Measurements from ENCODE around the gene SEL1L2.
"Not testable (repeated sequence)": the region's sequence is repeated elsewhere in the genome, so short reads cannot be mapped to it uniquely, and the experiment has no call there.

Gene SEL1L2, protein sequence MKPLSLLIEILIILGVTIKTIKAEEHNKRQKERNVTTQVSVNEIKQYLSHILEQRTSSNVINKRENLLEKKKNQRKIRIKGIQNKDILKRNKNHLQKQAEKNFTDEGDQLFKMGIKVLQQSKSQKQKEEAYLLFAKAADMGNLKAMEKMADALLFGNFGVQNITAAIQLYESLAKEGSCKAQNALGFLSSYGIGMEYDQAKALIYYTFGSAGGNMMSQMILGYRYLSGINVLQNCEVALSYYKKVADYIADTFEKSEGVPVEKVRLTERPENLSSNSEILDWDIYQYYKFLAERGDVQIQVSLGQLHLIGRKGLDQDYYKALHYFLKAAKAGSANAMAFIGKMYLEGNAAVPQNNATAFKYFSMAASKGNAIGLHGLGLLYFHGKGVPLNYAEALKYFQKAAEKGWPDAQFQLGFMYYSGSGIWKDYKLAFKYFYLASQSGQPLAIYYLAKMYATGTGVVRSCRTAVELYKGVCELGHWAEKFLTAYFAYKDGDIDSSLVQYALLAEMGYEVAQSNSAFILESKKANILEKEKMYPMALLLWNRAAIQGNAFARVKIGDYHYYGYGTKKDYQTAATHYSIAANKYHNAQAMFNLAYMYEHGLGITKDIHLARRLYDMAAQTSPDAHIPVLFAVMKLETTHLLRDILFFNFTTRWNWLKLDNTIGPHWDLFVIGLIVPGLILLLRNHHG

DNA sequence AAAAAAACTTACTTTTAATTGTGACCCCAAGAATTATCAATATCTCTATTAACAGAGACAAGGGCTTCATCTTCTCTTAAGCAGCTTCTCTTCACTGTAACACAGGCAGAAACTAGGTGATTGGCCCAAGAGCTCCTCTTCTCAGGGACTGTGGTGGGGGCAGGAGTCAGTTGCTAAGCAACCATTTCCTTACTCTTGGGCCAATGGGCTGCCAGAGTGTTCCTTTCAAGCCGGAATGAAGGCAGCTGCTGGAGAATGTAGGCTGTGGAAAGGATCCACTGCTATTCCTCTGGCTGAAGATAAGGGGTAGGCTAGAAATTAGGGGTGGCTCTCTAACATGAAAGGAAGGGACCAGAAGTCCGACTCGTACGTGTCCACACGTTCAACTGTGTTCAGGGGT lies at the start of gene SEL1L2:
TSS of gene SEL1L2 (minus strand) at position 150 of the 400 bp plus-strand sequence. CDS start at position 70, 80 bp downstream.
- DNase-seq (ENCODE audit: low read depth in 3 of 3): no peak

DNA sequence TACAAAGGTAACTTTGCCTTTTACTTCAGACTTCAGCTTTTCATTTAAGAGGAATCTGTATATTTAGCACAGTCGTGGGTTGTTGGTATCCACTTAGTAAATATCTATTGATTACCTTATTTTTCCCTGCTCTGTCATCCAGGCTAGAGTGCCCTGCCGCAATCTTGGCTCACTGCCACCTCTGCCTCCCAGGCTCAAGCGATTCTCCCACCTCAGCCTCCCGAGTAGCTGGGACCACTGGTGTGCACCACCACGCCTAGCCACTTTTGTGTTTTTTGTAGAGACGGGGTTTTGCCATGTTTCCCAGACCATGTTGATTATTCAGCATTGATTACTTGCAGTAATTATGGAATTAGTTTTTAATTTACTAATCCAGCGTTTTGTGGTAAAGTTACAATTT lies 46.2 kb upstream of the SEL1L2 start:
- no peak for DNase-seq (ENCODE audit: low read depth in 3 of 3)

DNA sequence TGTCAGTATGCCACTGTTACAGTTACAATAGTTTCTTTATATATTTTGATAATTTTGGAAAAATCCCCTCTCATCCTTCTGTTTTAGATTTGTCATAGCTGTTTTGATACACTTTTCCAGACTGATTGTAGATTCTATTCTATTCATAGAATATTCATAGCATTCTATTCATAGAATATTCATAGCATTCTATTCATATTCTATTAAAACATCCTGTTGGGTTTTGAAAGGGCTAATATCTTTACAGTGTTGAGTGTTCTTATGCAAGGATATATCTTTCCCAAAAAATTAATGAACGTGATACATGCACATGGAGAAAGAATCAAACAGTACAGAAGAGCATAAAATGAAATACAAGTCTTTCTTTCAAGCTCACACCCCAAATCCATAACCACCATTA lies 42.9 kb upstream of the SEL1L2 start:
- no peak for DNase-seq (ENCODE audit: low read depth in 3 of 3)

DNA sequence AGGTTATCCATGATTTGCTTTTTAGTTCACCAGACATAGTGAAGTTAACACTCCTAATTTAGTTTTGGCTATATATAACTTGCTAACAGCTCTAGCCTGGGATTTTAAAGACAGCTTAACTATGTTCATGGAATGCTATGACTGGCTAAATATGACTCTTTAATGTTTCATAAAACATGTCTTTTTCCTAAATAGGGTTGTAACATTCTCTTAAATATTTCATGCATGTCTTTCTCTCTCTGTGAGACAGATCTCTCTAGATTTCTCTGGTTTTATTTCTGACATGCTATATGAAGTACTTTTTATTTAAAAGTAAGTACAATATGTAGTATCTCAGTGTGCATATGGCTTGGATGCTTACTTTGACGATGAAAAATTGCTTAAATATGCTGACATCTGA lies 40.6 kb upstream of the SEL1L2 start:
- DNase-seq (ENCODE audit: low read depth in 3 of 3): no peak

DNA sequence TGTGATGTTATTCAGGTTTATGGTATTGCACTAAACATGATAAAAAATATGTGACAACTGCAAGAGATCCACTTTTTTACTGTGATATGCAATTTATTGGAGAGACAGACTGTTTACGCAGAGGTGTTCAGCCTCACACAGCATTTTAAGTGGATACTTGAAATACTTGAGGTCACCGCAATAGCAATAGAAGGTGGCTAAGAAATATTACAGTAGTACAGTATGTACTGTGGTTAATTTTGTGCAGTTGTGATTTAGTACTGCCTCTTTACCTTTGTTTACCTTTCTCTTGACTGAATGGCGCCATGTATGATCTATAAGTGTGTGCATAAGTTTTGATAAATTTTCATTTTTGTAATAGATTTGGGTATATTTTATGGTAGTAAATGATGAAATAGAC lies 22.3 kb upstream of the SEL1L2 start:
- no peak for DNase-seq (ENCODE audit: low read depth in 3 of 3)

DNA sequence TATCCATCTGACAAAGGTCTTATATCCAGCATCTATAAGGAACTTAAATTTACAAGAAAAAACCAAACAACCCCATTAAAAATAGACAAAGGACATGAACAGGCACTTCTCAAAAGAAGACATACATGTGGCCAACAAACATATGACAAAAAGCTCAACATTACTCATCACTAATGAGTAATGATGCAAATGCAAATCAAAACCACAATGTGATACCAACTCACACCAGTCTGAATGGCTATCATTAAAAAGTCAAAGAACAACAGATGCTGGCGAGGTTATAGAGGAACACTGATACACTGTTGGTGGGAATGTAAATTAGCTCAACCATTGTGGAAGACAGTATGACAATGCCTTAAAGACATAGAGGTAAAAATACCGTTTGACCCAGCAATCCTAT lies 18.8 kb upstream of the SEL1L2 start:
- no peak for DNase-seq (ENCODE audit: low read depth in 3 of 3)

DNA sequence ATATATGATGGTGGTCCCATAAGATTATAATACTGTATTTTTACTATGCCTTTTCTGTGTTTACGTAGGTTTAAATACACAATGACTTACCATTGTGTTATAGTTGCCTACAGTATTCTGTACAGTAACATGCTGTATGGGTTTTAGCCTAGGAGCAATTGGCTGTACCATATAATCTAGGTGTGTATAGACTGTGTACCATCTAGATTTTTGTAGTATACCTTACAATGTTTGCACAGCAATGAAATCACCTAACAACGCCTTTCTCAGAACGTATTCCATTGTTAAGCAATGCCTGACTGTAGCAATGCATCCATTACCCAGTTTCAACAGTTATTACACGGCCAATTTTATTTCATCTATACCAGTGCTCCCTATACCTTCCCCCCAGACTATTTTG lies 15.6 kb upstream of the SEL1L2 start:
- no peak for DNase-seq (ENCODE audit: low read depth in 3 of 3)

DNA sequence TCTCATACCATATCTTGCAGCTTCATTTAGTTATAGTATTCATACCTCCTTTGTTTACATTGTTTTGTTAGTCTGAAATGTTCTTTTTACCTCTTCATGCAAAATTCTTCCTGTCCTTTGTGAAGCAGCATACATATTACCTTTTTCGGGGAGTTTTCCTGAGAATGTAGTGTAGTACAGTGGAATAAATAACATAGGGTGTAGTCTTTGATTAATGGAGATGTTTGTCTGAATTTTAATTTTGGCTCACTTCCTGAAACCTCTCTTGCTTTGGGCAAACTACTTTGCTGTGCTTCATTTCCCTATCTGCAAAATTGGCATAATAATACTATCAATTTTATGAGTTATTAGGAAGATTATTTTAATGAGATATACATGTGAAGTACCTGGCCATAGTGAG lies 10.5 kb upstream of the SEL1L2 start:
- DNase-seq (ENCODE audit: low read depth in 3 of 3): no peak

DNA sequence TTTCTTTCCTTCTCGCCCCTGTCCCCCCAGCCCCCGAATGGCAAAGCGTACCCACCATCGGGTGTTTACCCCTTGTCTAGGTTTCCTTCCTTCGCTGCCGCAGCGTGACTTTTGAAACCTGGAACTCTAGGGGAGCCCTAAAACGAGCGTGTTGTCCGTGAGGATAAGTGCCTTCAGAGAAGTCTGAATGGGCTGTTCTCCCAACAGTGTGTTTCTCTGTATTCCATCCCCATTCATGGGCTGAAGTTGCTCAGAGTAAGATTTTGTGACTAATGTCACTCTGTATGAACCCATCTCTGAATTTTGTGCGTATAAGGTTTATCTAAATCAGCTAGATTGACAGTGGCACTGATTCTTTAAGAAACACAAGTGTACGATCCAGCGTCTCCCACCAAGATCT lies 5.9 kb upstream of the SEL1L2 start:
- no peak for DNase-seq (ENCODE audit: low read depth in 3 of 3)

DNA sequence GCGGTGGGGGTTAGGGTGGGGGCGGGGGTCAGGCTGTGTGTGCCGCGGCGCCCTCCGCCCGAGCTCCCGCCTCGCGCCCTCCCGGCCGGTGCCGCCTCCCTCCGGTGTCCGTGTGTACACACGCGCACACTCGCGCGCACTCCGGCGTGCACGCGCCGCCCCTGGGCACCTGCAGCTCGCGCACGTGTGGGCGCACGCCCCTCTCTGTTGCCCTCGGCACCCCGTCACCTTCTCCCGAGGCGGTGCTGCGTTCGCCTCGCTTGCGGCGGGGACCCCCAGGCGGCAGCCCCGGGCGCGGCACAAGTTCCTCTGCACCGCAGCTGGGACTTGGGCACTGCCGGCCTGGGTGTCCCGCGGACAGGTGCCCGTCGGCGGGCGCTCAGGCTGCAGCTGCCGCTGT lies 5.4 kb upstream of the SEL1L2 start:
- DNase-seq (ENCODE audit: low read depth in 3 of 3): no peak

DNA sequence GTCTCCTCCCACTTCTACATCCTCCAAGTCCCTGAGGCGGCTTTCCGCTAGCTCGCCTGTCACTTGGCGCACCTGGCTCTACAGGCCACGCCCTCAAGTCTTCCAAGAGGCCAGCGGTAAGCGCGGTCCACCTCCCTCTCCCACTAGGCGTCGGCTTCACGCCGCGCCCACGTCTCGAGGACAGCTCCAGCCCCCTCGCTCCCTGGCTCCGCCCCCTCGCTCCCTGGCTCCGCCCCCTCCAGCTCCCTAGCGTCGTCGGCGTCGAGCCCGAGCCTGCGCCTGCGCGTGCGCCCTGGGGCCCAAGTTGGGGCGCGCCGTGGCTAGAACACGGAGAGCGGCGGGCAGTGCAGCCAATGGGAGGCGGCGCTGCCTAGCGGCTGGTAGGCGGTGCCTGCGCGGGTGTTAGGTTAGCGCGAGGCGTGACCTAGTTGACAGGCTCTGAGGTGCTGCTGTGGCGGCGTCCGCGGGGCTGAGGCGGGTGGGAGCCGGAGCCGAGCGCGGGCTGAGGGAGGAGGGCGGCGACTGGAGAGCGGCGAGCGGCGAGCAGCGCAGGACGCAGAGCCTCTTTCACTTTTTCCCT lies 4.8 kb upstream of the SEL1L2 start, which contains the start of gene MACROD2:
TSS of gene MACROD2 (plus strand) at position 431 of the 580 bp plus-strand sequence.
- DNase-seq (ENCODE audit: low read depth in 3 of 3): peak in 2 of 3 donors; percentile 20 to 39

DNA sequence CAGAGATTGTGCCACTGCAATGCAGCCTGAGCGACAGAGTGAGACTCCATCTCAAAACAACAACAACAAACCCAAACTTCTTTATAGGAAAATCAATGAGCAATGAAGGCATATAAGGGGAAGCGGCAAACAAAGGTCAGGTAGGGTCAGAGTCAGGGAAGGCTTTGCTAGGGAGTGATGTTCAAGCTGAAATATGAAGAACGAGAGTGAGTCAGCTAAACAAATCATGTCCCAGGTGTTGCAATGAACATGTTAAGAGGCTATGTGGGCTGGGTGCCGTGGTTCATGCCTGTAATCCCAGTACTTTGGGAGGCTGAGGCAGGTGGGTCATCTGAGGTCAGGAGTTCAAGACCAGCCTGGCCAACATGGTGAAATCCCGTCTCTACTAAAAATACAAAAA lies 1.5 kb upstream of the SEL1L2 start:
- not testable (repeated sequence) for DNase-seq (ENCODE audit: low read depth in 3 of 3)

DNA sequence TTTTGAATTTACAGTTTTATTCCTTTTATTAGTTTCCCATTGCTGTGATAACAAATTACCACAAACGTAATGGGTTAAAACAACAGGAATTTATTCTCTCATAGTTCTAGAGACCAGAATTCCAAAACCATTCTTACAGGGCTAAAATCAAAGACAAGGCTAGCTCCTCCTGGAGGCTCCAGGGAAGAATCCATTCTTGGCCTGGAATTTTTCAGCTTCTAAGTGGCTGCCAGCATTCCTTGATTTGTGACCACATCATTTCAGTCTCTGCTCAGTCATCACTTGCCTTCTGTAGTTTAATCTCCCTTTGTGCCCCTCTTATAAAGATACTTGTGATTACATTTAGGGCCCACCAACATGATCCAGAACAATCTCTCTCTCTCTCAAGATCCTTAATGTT lies 897 bp upstream of the SEL1L2 start:
- DNase-seq (ENCODE audit: low read depth in 3 of 3): no peak

DNA sequence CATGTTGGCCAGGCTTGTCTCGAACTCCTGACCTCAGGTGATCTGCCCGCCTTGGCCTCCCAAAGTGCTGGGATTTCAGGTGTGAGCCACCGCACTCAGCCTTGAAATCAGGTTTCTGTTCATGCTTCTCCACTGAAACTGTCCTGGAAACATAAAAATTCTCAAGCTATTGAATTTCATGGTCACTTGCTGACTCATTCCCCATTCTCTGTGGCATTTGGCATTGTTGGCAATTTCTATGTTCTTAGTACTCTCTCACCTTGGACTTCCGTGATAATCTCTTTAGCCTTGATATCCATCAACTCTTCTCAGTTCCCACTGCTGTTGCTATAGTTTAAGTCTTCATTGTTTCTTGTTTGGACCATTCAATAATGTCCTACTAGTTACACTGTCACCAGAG lies 6.2 kb downstream of the SEL1L2 start:
- DNase-seq (ENCODE audit: low read depth in 3 of 3): no peak

DNA sequence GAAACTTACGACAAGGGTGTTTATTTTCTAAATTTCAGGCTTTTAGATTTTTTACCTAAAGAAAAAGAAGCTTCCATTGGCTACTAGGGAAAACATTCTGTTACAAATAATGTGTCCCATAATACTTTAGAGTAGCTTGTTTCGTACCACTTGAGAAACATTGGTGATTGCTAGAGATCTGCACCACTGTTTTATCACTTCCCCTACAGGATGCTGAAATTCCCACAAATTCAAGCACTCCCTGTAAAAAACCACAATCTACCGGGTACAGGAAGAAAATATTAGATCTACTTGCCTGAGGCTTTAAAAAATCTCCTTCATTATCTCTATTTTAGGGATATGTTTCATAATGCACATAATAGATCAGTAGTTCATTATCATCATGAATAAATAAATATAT lies 29.9 kb downstream of the SEL1L2 start:
- DNase-seq (ENCODE audit: low read depth in 3 of 3): no peak

DNA sequence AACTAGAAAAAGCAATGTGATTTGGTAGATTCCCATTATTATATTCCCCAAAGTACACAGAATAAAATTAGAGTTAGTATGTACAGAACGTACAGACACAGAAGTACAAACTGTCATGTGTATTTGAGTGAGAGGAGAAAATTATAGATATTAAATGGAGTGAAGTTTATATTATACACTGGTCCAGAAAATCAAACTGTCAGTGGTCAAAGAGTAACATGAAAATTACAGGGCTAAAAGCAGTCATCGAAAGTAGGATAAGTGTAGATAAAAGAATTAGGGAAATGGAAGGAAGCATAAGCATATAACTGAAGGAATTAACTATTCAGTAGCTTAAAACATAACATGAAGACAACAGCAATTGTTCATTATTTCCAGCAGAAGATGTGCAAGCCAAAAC lies 30.3 kb downstream of the SEL1L2 start:
- DNase-seq (ENCODE audit: low read depth in 3 of 3): no peak

DNA sequence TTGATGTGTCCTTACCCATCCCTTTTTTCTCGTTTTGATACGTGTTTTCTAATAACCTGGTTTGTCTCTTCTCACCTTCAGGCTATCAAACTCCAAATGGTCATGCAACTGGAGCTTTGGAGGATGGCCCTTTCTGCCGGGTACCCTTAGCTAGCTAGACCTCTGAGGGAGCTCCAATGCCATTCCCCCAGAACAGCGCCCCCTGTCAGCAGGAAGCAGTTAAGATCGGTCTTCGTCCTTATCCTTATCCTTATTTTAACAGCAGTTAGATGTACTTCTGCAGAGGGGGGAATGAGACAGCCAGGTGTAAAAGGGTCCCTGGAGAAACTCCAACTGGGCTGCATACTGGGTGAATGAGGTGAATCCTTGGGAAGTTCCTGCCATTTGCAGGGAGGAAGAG lies 37.2 kb downstream of the SEL1L2 start:
- DNase-seq (ENCODE audit: low read depth in 3 of 3): no peak

DNA sequence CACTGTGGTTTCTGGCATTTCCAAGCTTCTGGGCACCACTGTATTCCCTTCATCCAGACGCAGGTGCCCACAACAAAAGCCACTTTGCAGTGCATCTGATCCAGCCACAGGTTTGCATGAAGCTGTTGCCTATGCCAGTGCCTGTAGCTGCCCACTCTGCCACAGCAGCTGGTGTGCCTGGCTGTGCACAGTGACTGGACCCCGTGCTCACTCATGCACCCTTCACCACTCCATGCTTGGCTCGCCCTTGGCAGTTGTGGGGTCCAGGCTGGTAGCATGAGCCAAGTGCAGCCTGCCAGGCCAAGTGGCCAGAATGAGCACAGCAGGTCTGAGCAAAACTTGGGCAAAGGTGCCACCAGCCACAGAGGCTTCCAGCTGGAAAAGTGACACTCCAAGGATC lies 42.7 kb downstream of the SEL1L2 start:
- no peak for DNase-seq (ENCODE audit: low read depth in 3 of 3)

DNA sequence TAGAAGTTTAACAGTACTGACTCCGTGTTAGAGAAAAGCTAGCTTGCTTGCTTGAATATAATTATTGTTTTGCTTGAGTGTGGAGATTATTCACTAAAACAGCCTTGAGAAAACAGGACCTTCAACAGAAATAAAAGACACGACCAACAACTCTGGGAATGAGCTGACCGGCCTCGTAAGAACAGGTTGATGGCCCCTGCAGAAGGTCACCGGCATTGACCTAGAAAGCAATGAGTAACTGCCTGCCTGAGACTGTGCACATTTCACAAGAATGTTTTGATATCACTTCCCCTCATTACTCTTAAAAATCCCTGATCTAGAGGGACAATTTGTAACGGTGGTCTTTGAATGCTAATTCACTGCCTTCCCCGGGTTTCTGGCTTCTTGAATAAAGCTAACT lies 49.4 kb downstream of the SEL1L2 start:
- no peak for DNase-seq (ENCODE audit: low read depth in 3 of 3)

DNA sequence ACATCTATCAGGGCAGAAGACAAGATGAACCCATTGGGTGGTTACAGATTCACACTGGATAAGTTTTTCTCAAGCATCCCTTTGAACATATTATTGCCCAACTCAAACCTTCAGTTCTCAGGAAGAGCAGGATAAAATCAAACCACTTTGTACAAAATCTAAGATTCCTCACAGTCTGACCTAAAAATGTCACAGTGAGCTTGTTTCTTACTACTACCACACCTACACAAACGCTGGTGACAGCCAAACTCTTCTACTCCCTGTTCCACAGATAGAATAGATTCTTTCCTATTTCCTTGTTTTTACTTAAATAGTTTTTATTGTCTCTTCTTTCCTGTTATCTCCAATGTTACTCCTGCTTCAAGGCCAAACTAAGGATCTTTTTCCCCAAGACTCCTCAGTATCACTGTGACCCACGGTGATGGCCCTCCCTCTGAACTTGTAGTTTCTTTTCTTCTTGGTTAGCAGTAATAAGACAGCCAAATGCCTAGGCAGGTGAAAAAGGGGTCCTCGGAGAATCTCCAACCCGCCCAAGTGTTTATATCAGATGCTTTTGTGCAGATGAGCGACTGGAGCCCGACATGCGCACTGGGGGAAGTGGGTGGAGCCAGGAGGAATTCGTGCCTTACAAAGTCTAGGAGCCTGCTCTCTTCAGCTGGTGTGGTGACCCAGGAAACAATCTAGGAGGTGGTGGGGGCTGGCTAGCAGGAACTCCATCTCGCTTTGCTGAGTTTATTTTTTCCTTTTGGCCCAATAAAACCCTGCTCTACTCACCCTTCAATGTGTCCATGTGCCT lies 53.4 kb downstream of the SEL1L2 start:
- DNase-seq (ENCODE audit: low read depth in 3 of 3): no peak

DNA sequence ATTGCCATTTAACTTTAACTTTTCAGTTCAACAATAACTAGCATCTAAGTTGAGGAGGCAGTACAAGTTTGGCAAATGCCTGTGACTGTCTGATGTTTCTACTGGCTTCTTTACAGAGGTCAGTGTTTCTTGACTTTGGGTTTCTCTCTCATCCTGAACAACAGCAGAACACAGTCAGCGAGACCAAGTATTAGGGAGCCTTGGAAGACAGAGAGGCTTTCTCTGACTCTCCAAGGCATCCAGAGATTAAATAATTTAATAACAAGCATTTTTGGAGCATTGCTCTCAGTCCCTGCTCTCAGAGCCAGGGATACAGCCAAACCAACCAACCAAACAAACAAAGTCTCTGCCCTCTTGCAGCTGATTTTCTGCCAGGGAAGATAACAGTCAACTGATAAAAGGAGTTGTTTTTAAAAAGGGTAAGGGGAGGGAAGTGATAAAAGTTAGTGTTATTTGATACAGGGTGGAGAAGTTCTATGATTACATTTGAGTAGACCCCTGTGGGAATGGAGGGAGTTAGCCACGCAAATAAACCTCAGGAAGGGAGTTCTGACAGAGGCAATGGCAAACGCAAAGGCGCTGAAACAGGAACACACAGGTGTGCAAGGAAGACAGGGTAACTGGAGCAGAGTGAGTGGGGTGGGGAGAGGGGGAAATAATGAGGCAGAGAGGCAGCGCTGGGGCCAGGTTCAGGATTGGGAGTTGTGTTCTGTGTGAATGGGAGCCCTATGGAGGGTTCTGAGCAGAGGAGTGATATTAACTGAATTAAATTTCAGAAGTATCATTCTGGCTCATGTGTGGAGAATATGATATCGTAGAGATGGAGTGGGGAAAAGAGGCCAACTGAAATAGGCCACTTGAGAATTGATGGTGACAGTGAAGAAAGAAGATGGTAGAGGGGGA lies 55.2 kb downstream of the SEL1L2 start:
- no peak for DNase-seq (ENCODE audit: low read depth in 3 of 3)

Data from stimulated activated CD4-positive, alpha-beta T cell treated with anti-CD3 and anti-CD28 coated beads, TNF-alpha, amount 100 ng/mL, for 48 hours (primary cell).